Stimulated activated naive B cell treated with anti-CD40 and anti-IgM and Interleukin-4, amounts not matched to agents 10 μg/mL and 1 μg/mL and 100 μg/mL, for 72 hours (primary cell): ENCODE results near the gene PTPRN2.
"Not testable (repeated sequence)": the region's sequence is repeated elsewhere in the genome, so short reads cannot be mapped to it uniquely, and the experiment has no call there.

Experiments used
- ATAC-seq, 2 donors: fragments of 150-1000 bp; cut with Tn5 transposase; replicated peaks; 2 replicates each; pipeline ENCODE4 v1.10.0; 2021; ENCODE audit warnings: moderate library complexity in 1 of 2
- DNase-seq: peaks from one replicate; pipeline ENCODE4 v3.0.0; 2021
- H3K27ac Mint-ChIP-seq: one replicate; pipeline ENCODE4 v1.8.0; 2022; ENCODE audit warnings: mild to moderate bottlenecking, mixed read lengths
- H3K27me3 Mint-ChIP-seq, 2 donors: one replicate each; pipeline ENCODE4 v1.8.0; 2022; ENCODE audit warnings: mixed read lengths in 2 of 2
- H3K36me3 Mint-ChIP-seq, 2 donors: one replicate each; pipeline ENCODE4 v1.8.0; 2022; ENCODE audit warnings: mixed read lengths in 2 of 2, mild to moderate bottlenecking in 1 of 2
- H3K4me1 Mint-ChIP-seq, 2 donors: one replicate each; pipeline ENCODE4 v1.8.0; 2022; ENCODE audit warnings: mixed read lengths in 2 of 2, mild to moderate bottlenecking in 1 of 2
- H3K4me3 Mint-ChIP-seq, 2 donors: one replicate each; pipeline ENCODE4 v1.8.0; 2022; ENCODE audit warnings: mild to moderate bottlenecking in 2 of 2, mixed read lengths in 2 of 2, moderate library complexity in 1 of 2
- H3K9me3 Mint-ChIP-seq, 2 donors: one replicate each; pipeline ENCODE4 v1.8.0; 2022; ENCODE audit warnings: mixed read lengths in 2 of 2, mild to moderate bottlenecking in 1 of 2

Gene PTPRN2

GRCh38 chr7:158280448-158281144 is 307.0 kb downstream of the PTPRN2 start:
- no peak for DNase-seq
- Mint-ChIP-seq H3K4me3 (no peak overlapping the region), H3K9me3 (peaks cover 0 to 5% of the 10 kb centered on the region in 2 donors), H3K36me3 (no peaks in the 10 kb centered on the region), H3K27ac (no peak overlapping the region), H3K27me3 (no peaks in the 10 kb centered on the region), H3K4me1 (no peaks in the 10 kb centered on the region)
- no peak for ATAC-seq

GRCh38 chr7:158279539-158280447 is 307.8 kb downstream of the PTPRN2 start:
- DNase-seq (no peak), ATAC-seq (no peak)
- Mint-ChIP-seq H3K36me3 (no peaks in the 10 kb centered on the region), H3K27ac (no peak overlapping the region), H3K9me3 (peaks cover 0 to 5% of the 10 kb centered on the region in 2 donors), H3K27me3 (no peaks in the 10 kb centered on the region), H3K4me1 (no peaks in the 10 kb centered on the region), H3K4me3 (no peak overlapping the region)

GRCh38 chr7:158278745-158279320 is 308.8 kb downstream of the PTPRN2 start:
- Mint-ChIP-seq H3K9me3 (peaks cover 0 to 5% of the 10 kb centered on the region in 2 donors), H3K27me3 (no peaks in the 10 kb centered on the region), H3K27ac (no peak overlapping the region), H3K36me3 (no peaks in the 10 kb centered on the region), H3K4me3 (no peak overlapping the region), H3K4me1 (no peaks in the 10 kb centered on the region)
- DNase-seq = no peak
- no peak for ATAC-seq

- Mint-ChIP-seq H3K36me3 (peaks cover 0 to 3% of the 10 kb centered on the region in 2 donors), H3K4me1 (no peaks in the 10 kb centered on the region), H3K4me3 (no peak overlapping the region), H3K9me3 (peaks cover 5 to 7% of the 10 kb centered on the region in 2 donors), H3K27ac (no peak overlapping the region), H3K27me3 (no peaks in the 10 kb centered on the region)
- ATAC-seq (peak in 1 of 2 donors; percentile 23), DNase-seq (no peak)
These were observed 310.1 kb downstream of the PTPRN2 start for GRCh38 chr7:158277219-158278141.

GRCh38 chr7:158276414-158277218 is 311.0 kb downstream of the PTPRN2 start:
- ATAC-seq (no peak), DNase-seq (no peak)
- H3K36me3 Mint-ChIP-seq = peaks cover 0 to 3% of the 10 kb centered on the region in 2 donors
- no peaks in the 10 kb centered on the region for H3K27me3 Mint-ChIP-seq
- no peak overlapping the region for H3K27ac Mint-ChIP-seq
- no peak overlapping the region for H3K4me3 Mint-ChIP-seq
- peaks cover 5 to 7% of the 10 kb centered on the region in 2 donors for H3K9me3 Mint-ChIP-seq
- no peaks in the 10 kb centered on the region for H3K4me1 Mint-ChIP-seq

GRCh38 chr7:158275711-158276413 is 311.8 kb downstream of the PTPRN2 start:
- ATAC-seq (no peak), DNase-seq (no peak)
- no peak overlapping the region for H3K27ac Mint-ChIP-seq
- H3K36me3 Mint-ChIP-seq = peaks cover 0 to 3% of the 10 kb centered on the region in 2 donors
- H3K4me3 Mint-ChIP-seq = no peak overlapping the region
- H3K9me3 Mint-ChIP-seq = peaks cover 5 to 7% of the 10 kb centered on the region in 2 donors
- no peaks in the 10 kb centered on the region for H3K4me1 Mint-ChIP-seq
- H3K27me3 Mint-ChIP-seq = no peaks in the 10 kb centered on the region

GRCh38 chr7:158274996-158275395 is 312.6 kb downstream of the PTPRN2 start:
- H3K4me1 Mint-ChIP-seq = no peaks in the 10 kb centered on the region
- H3K9me3 Mint-ChIP-seq = peaks cover 4 to 5% of the 10 kb centered on the region in 2 donors
- no peaks in the 10 kb centered on the region for H3K27me3 Mint-ChIP-seq
- no peak overlapping the region for H3K4me3 Mint-ChIP-seq
- ATAC-seq = no peak
- no peak overlapping the region for H3K27ac Mint-ChIP-seq
- no peak for DNase-seq
- H3K36me3 Mint-ChIP-seq = peaks cover 0 to 3% of the 10 kb centered on the region in 2 donors

- no peaks in the 10 kb centered on the region for H3K27me3 Mint-ChIP-seq
- H3K9me3 Mint-ChIP-seq = peaks cover 5% of the 10 kb centered on the region in 2 donors
- H3K36me3 Mint-ChIP-seq = peaks cover 0 to 3% of the 10 kb centered on the region in 2 donors
These were observed 313.2 kb downstream of the PTPRN2 start for GRCh38 chr7:158274404-158274811.

GRCh38 chr7:158273756-158274342 is 313.8 kb downstream of the PTPRN2 start:
- not testable (repeated sequence) for DNase-seq, H3K4me1 Mint-ChIP-seq, H3K36me3 Mint-ChIP-seq, H3K4me3 Mint-ChIP-seq, H3K27me3 Mint-ChIP-seq, H3K9me3 Mint-ChIP-seq, ATAC-seq, H3K27ac Mint-ChIP-seq

More at GRCh38 chr7:158274404-158274811, 313.2 kb downstream of the PTPRN2 start:
- Mint-ChIP-seq H3K4me1 (no peaks in the 10 kb centered on the region), H3K27ac (no peak overlapping the region), H3K4me3 (no peak overlapping the region)
- ATAC-seq = no peak
- no peak for DNase-seq

GRCh38 chr7:158273138-158273651 is 314.4 kb downstream of the PTPRN2 start:
- H3K36me3 Mint-ChIP-seq = peaks cover 0 to 3% of the 10 kb centered on the region in 2 donors
- H3K4me3 Mint-ChIP-seq = no peak overlapping the region
- peaks cover 5% of the 10 kb centered on the region in 2 donors for H3K9me3 Mint-ChIP-seq
- DNase-seq (no peak), ATAC-seq (no peak)
- no peak overlapping the region for H3K27ac Mint-ChIP-seq
- no peaks in the 10 kb centered on the region for H3K27me3 Mint-ChIP-seq
- no peaks in the 10 kb centered on the region for H3K4me1 Mint-ChIP-seq

GRCh38 chr7:158272509-158273137 is 315.0 kb downstream of the PTPRN2 start:
- DNase-seq (no peak), ATAC-seq (no peak)
- Mint-ChIP-seq H3K36me3 (peaks cover 0 to 3% of the 10 kb centered on the region in 2 donors), H3K9me3 (peaks cover 5% of the 10 kb centered on the region in 2 donors), H3K4me1 (no peaks in the 10 kb centered on the region), H3K4me3 (no peak overlapping the region), H3K27me3 (no peaks in the 10 kb centered on the region), H3K27ac (no peak overlapping the region)

- no peaks in the 10 kb centered on the region for H3K27me3 Mint-ChIP-seq
- H3K27ac Mint-ChIP-seq = no peak overlapping the region
- peaks cover 5% of the 10 kb centered on the region in 2 donors for H3K9me3 Mint-ChIP-seq
- DNase-seq = no peak
- peaks cover 0 to 3% of the 10 kb centered on the region in 2 donors for H3K36me3 Mint-ChIP-seq
- no peaks in the 10 kb centered on the region for H3K4me1 Mint-ChIP-seq
- ATAC-seq = no peak
- H3K4me3 Mint-ChIP-seq = no peak overlapping the region
These were observed 315.5 kb downstream of the PTPRN2 start for GRCh38 chr7:158272091-158272490.
